CD4-positive, alpha-beta memory T cell (primary cell): ENCODE measurements around the gene DAPK1. TPM values are rescaled to one million over a fixed set of nuclear protein-coding genes. Genes with fewer than 3 reads are reported as not detected.
A peak's percentile ranks its signal among the peaks of the same experiment; 100 is the strongest.

Source experiments
- CTCF ChIA-PET: fragments of 350-600 bp; sonication (Branson Sonifier 250); formaldehyde crosslinking; loops from one replicate; lab custom pipeline; 2021; ENCODE audit warnings: inconsistent platforms; ENCODE audit not compliant: partially characterized antibody; lab: Charles Lee
- POLR2A ChIA-PET: fragments of 350-600 bp; sonication (Branson Sonifier 250); formaldehyde crosslinking; loops from one replicate; lab custom pipeline; 2021; ENCODE audit not compliant: partially characterized antibody; lab: Charles Lee
- DNase-seq, 5 donors: peaks; one replicate each; pipeline versions ENCODE4 v3.0.0 to v3.0.0-alpha.2; 2020 to 2022; ENCODE audit warnings: mixed read lengths in 1 of 5
- H3K27ac ChIP-seq: one replicate; pipeline ENCODE4 v1.7.0; 2013; ENCODE audit warnings: low read depth, low read length
- H3K27me3 ChIP-seq: 2 replicates; pipeline ENCODE4 v1.7.0; 2013; ENCODE audit warnings: mild to moderate bottlenecking, low read length, moderate library complexity; ENCODE audit not compliant: insufficient read depth
- H3K36me3 ChIP-seq: 2 replicates; pipeline ENCODE4 v1.7.0; 2013; ENCODE audit warnings: mild to moderate bottlenecking, low read length, moderate library complexity; ENCODE audit not compliant: insufficient read depth
- H3K4me1 ChIP-seq: 2 replicates; pipeline ENCODE4 v1.7.0; 2013; ENCODE audit warnings: mild to moderate bottlenecking, low read length, moderate library complexity; ENCODE audit not compliant: insufficient read depth
- H3K4me3 ChIP-seq, 2 donors: one replicate each; pipeline ENCODE4 v1.7.0; 2013; ENCODE audit warnings: low read length in 2 of 2, mild to moderate bottlenecking in 1 of 2
- H3K9me3 ChIP-seq, 2 donors: one replicate each; pipeline ENCODE4 v1.7.0; 2013; ENCODE audit warnings: low read length in 2 of 2, control low read depth in 1 of 2; ENCODE audit not compliant: control insufficient read depth in 1 of 2
- H3K27ac Mint-ChIP-seq, 7 donors: one replicate each; pipeline ENCODE4 v1.8.0; 2020 to 2021; ENCODE audit warnings: mixed read lengths in 7 of 7, mild to moderate bottlenecking in 6 of 7, inconsistent platforms in 3 of 7, moderate library complexity in 3 of 7
- H3K27me3 Mint-ChIP-seq, 2 donors: one replicate each; pipeline ENCODE4 v1.8.0; 2020 to 2021; ENCODE audit warnings: mixed read lengths in 2 of 2
- H3K36me3 Mint-ChIP-seq, 2 donors: one replicate each; pipeline ENCODE4 v1.8.0; 2020 to 2021; ENCODE audit warnings: mixed read lengths in 2 of 2, inconsistent platforms in 1 of 2, mild to moderate bottlenecking in 1 of 2
- H3K4me1 Mint-ChIP-seq, 4 donors: one replicate each; pipeline ENCODE4 v1.8.0; 2020 to 2021; ENCODE audit warnings: mixed read lengths in 4 of 4, mild to moderate bottlenecking in 1 of 4
- H3K4me3 Mint-ChIP-seq, 8 donors: one replicate each; pipeline ENCODE4 v1.8.0; 2020 to 2021; ENCODE audit warnings: mixed read lengths in 8 of 8, mild to moderate bottlenecking in 7 of 8, moderate library complexity in 6 of 8, inconsistent platforms in 3 of 8
- H3K9me3 Mint-ChIP-seq, 8 donors: one replicate each; pipeline ENCODE4 v1.8.0; 2020 to 2021; ENCODE audit warnings: mixed read lengths in 8 of 8, mild to moderate bottlenecking in 5 of 8, inconsistent platforms in 3 of 8, moderate library complexity in 1 of 8
- intact Hi-C: fragments of 100-400 bp; cut with micrococcal nuclease; formaldehyde crosslinking; loops from one replicate; pipeline ENCODE4 v1.15.1; 2023
- polyA plus RNA-seq, 2 donors: library from polyadenylated mRNA; unstranded; fragments of 300-500 nt; fragmentation: Illumina TruSeq; gene quantifications; one replicate each; pipeline ENCODE4 v1.2.3, GENCODE V29; 2021
- total RNA-seq, 2 experiments: library from RNA; stranded (reverse); gene quantifications; one replicate each; pipeline ENCODE4 v1.2.3, GENCODE V29; 2021

DAPK1 gene
- total and polyA plus RNA-seq, 4 experiments from 2014 or later: 1.7 to 2.2 TPM; not detected in 2

GRCh38 chr9:87603854-87604490 lies 106.3 kb downstream of the DAPK1 start:
- intact Hi-C loops: no loop called here
- H3K4me1 ChIP-seq: no peaks in the 10 kb centered on the region
- H3K4me3 ChIP-seq: no peak overlapping the region
- no peaks in the 10 kb centered on the region for H3K9me3 ChIP-seq
- CTCF ChIA-PET: no interaction called here
- Mint-ChIP-seq H3K27me3 (peaks cover 20 to 28% of the 10 kb centered on the region in 2 donors), H3K9me3 (peaks cover 0 to 2% (median under 1%) of the 10 kb centered on the region in 8 donors), H3K27ac (no peak overlapping the region), H3K36me3 (no peaks in the 10 kb centered on the region), H3K4me1 (peaks cover 0 to 4% (median 0%) of the 10 kb centered on the region in 4 donors), H3K4me3 (no peak overlapping the region)
- no peaks in the 10 kb centered on the region for H3K36me3 ChIP-seq
- POLR2A ChIA-PET: no interaction called here
- no peak for DNase-seq
- H3K27ac ChIP-seq: no peak overlapping the region
- peaks cover 3% of the 10 kb centered on the region for H3K27me3 ChIP-seq

- no peak overlapping the region for H3K4me3 Mint-ChIP-seq
Observed at GRCh38 chr9:87604886-87605588, 107.4 kb downstream of the DAPK1 start.

GRCh38 chr9:87605676-87606075 lies 108.0 kb downstream of the DAPK1 start:
- Histone ChIP-seq H3K4me1 (no peaks in the 10 kb centered on the region), H3K9me3 (no peaks in the 10 kb centered on the region), H3K36me3 (no peaks in the 10 kb centered on the region), H3K27ac (no peak overlapping the region), H3K27me3 (peaks cover 3% of the 10 kb centered on the region), H3K4me3 (no peak overlapping the region)
- ChIA-PET CTCF (no interaction called here), POLR2A (no interaction called here)
- Mint-ChIP-seq H3K27me3 (peaks cover 15 to 22% of the 10 kb centered on the region in 2 donors), H3K9me3 (peaks cover 0 to 2% (median under 1%) of the 10 kb centered on the region in 8 donors), H3K27ac (no peak overlapping the region), H3K4me3 (no peak overlapping the region), H3K36me3 (no peaks in the 10 kb centered on the region), H3K4me1 (peaks cover 0 to 4% (median 0%) of the 10 kb centered on the region in 4 donors)
- intact Hi-C loops: no loop called here
- DNase-seq: no peak

More at GRCh38 chr9:87604886-87605588, 107.4 kb downstream of the DAPK1 start:
- peaks cover 3% of the 10 kb centered on the region for H3K27me3 ChIP-seq
- Mint-ChIP-seq H3K27ac (no peak overlapping the region), H3K36me3 (no peaks in the 10 kb centered on the region), H3K27me3 (peaks cover 19 to 24% of the 10 kb centered on the region in 2 donors), H3K9me3 (peaks cover 0 to 2% (median under 1%) of the 10 kb centered on the region in 8 donors), H3K4me1 (peaks cover 0 to 4% (median 0%) of the 10 kb centered on the region in 4 donors)
- no peaks in the 10 kb centered on the region for H3K4me1 ChIP-seq
- no peak overlapping the region for H3K4me3 ChIP-seq
- no peak for DNase-seq
- no peaks in the 10 kb centered on the region for H3K36me3 ChIP-seq
- H3K9me3 ChIP-seq: no peaks in the 10 kb centered on the region
- ChIA-PET POLR2A (no interaction called here), CTCF (no interaction called here)
- H3K27ac ChIP-seq: no peak overlapping the region
- intact Hi-C loops: no loop called here

GRCh38 chr9:87606841-87607521 lies 109.3 kb downstream of the DAPK1 start:
- ChIA-PET CTCF (no interaction called here), POLR2A (no interaction called here)
- Mint-ChIP-seq H3K27ac (no peak overlapping the region), H3K36me3 (no peaks in the 10 kb centered on the region), H3K9me3 (peaks cover 0 to 2% (median under 1%) of the 10 kb centered on the region in 8 donors), H3K27me3 (peaks cover 15 to 19% of the 10 kb centered on the region in 2 donors), H3K4me1 (peaks cover 0 to 4% (median 0%) of the 10 kb centered on the region in 4 donors), H3K4me3 (no peak overlapping the region)
- Histone ChIP-seq H3K9me3 (no peaks in the 10 kb centered on the region), H3K4me3 (no peak overlapping the region), H3K4me1 (no peaks in the 10 kb centered on the region), H3K27me3 (peaks cover 3% of the 10 kb centered on the region), H3K27ac (no peak overlapping the region), H3K36me3 (no peaks in the 10 kb centered on the region)
- DNase-seq: no peak
- intact Hi-C loops: no loop called here

GRCh38 chr9:87607859-87608258 lies 110.2 kb downstream of the DAPK1 start:
- no peaks in the 10 kb centered on the region for H3K36me3 ChIP-seq
- Mint-ChIP-seq H3K4me3 (no peak overlapping the region), H3K9me3 (peaks cover 0 to 2% (median under 1%) of the 10 kb centered on the region in 8 donors), H3K27me3 (peaks cover 14 to 15% of the 10 kb centered on the region in 2 donors), H3K36me3 (no peaks in the 10 kb centered on the region), H3K4me1 (peaks cover 0 to 4% (median 0%) of the 10 kb centered on the region in 4 donors), H3K27ac (peak overlapping the region in 1 of 7 donors; percentile 39)
- ChIA-PET POLR2A (no interaction called here), CTCF (no interaction called here)
- no peak overlapping the region for H3K4me3 ChIP-seq
- no peak for DNase-seq
- no peak overlapping the region for H3K27ac ChIP-seq
- H3K27me3 ChIP-seq: peaks cover 3% of the 10 kb centered on the region
- H3K9me3 ChIP-seq: no peaks in the 10 kb centered on the region
- intact Hi-C loops: no loop called here
- no peaks in the 10 kb centered on the region for H3K4me1 ChIP-seq

- Mint-ChIP-seq H3K36me3 (no peaks in the 10 kb centered on the region), H3K9me3 (peaks cover 0 to 2% (median under 1%) of the 10 kb centered on the region in 8 donors), H3K27ac (no peak overlapping the region), H3K4me1 (peaks cover 0 to 4% (median 0%) of the 10 kb centered on the region in 4 donors), H3K4me3 (peak overlapping the region in 1 of 8 donors; percentile 23), H3K27me3 (peaks cover 10 to 12% of the 10 kb centered on the region in 2 donors)
- H3K4me3 ChIP-seq: no peak overlapping the region
- ChIA-PET POLR2A (no interaction called here), CTCF (no interaction called here)
- H3K9me3 ChIP-seq: no peaks in the 10 kb centered on the region
- no peak for DNase-seq
- H3K36me3 ChIP-seq: no peaks in the 10 kb centered on the region
- H3K27me3 ChIP-seq: peaks cover 3% of the 10 kb centered on the region
- intact Hi-C loops: no loop called here
- no peak overlapping the region for H3K27ac ChIP-seq
- H3K4me1 ChIP-seq: no peaks in the 10 kb centered on the region
Observed at GRCh38 chr9:87609002-87609401, 111.3 kb downstream of the DAPK1 start.

- intact Hi-C loops: no loop called here
- H3K27ac Mint-ChIP-seq: no peak overlapping the region
- no peaks in the 10 kb centered on the region for H3K9me3 ChIP-seq
- no peak overlapping the region for H3K4me3 ChIP-seq
- no peak overlapping the region for H3K4me3 Mint-ChIP-seq
- ChIA-PET POLR2A (no interaction called here), CTCF (no interaction called here)
- peaks cover 0 to 4% (median 0%) of the 10 kb centered on the region in 4 donors for H3K4me1 Mint-ChIP-seq
- no peaks in the 10 kb centered on the region for H3K36me3 ChIP-seq
- peaks cover 3% of the 10 kb centered on the region for H3K27me3 ChIP-seq
- no peak for DNase-seq
- no peak overlapping the region for H3K27ac ChIP-seq
- H3K4me1 ChIP-seq: no peaks in the 10 kb centered on the region
- H3K27me3 Mint-ChIP-seq: peaks cover 5 to 10% of the 10 kb centered on the region in 2 donors
- peaks cover 0 to 2% (median 0%) of the 10 kb centered on the region in 8 donors for H3K9me3 Mint-ChIP-seq
- no peaks in the 10 kb centered on the region for H3K36me3 Mint-ChIP-seq
Observed at GRCh38 chr9:87609486-87609885, 111.8 kb downstream of the DAPK1 start.
